SK-N-SH (cell line): ENCODE measurements around the gene CD38. TPM values are rescaled to one million over a fixed set of nuclear protein-coding genes. Genes with fewer than 3 reads are reported as not detected.

Source experiments
- CTCF ChIA-PET: fragments of 300-600, 350-600 bp; formaldehyde crosslinking; extraction: SDS; loops from one replicate; lab custom pipeline; 2021; lab: Yijun Ruan, JAX
- POLR2A ChIA-PET: fragments of 350-600 bp; sonication (Branson Sonifier 250); formaldehyde crosslinking; extraction: SDS; loops from one replicate; lab custom pipeline; 2020; ENCODE audit warnings: antibody characterized with exemption, inconsistent platforms; lab: Yijun Ruan, JAX
- DNase-seq: peaks from one replicate; pipeline ENCODE4 v3.0.0; 2012
- H2AFZ ChIP-seq: fragments of 200-600 bp; sonication (generic); 2 replicates; pipeline ENCODE4 v1.8.1; 2016; ENCODE audit warnings: antibody characterized with exemption, mild to moderate bottlenecking, low read depth
- H3F3A ChIP-seq: fragments of 200-600 bp; sonication (generic); replicated peaks from 2 replicates; pipeline ENCODE3; 2016; ENCODE audit warnings: antibody characterized with exemption, mild to moderate bottlenecking; ENCODE audit not compliant: insufficient read depth
- H3K27ac ChIP-seq, 2 experiments: fragments of 200-500 bp in 1 of 2; fragments of 200-600 bp in 1 of 2; sonication (Bioruptor generic) in 1 of 2; sonication (generic), shearing (Covaris generic) in 1 of 2; 2 replicates each; pipeline versions ENCODE4 v1.5.1 to v1.6.1; 2014 to 2016; ENCODE audit warnings: low read depth in 2 of 2, inconsistent platforms in 1 of 2, low read length in 1 of 2, mild to moderate bottlenecking in 1 of 2, mixed read lengths in 1 of 2
- H3K27me3 ChIP-seq: fragments of 200-600 bp; sonication (generic), shearing (Covaris generic); 2 replicates; pipeline ENCODE4 v1.6.1; 2016; ENCODE audit warnings: mixed run types; ENCODE audit not compliant: insufficient read depth
- H3K36me3 ChIP-seq, 2 experiments: fragments of 200-500 bp in 1 of 2; fragments of 200-600 bp in 1 of 2; sonication (Bioruptor generic) in 1 of 2; sonication (generic) in 1 of 2; replicated peaks in 1 of 2; 2 replicates each; pipeline versions ENCODE3 to v1.5.1; 2014 to 2016; ENCODE audit warnings: low read length in 1 of 2, mild to moderate bottlenecking in 1 of 2; ENCODE audit not compliant: insufficient read depth in 2 of 2, control insufficient read depth in 1 of 2
- H3K4me1 ChIP-seq, 2 experiments: fragments of 200-500 bp in 1 of 2; fragments of 200-600 bp in 1 of 2; sonication (Bioruptor generic) in 1 of 2; sonication (generic), shearing (Covaris generic) in 1 of 2; 2 replicates each; pipeline versions ENCODE4 v1.5.1 to v1.6.1; 2014 to 2016; ENCODE audit warnings: low read depth in 1 of 2, low read length in 1 of 2, mixed run types in 1 of 2; ENCODE audit not compliant: insufficient read depth in 2 of 2, control insufficient read depth in 1 of 2
- H3K4me2 ChIP-seq: fragments of 200-600 bp; sonication (generic), shearing (Covaris generic); 2 replicates; pipeline ENCODE4 v1.6.1; 2017; ENCODE audit warnings: mixed run types
- H3K4me3 ChIP-seq, 2 experiments: fragments of 200-500 bp in 1 of 2; fragments of 200-600 bp in 1 of 2; sonication (Bioruptor generic) in 1 of 2; sonication (generic), shearing (Covaris generic) in 1 of 2; 2 replicates each; pipeline versions ENCODE4 v1.5.1 to v1.8.1; 2014 to 2016; ENCODE audit warnings: low read depth in 2 of 2, inconsistent platforms in 1 of 2, low read length in 1 of 2, mild to moderate bottlenecking in 1 of 2, mixed read lengths in 1 of 2, moderate library complexity in 1 of 2
- H3K79me2 ChIP-seq: fragments of 200-600 bp; sonication (generic); 2 replicates; pipeline ENCODE4 v1.8.1; 2017; ENCODE audit warnings: mild to moderate bottlenecking; ENCODE audit not compliant: insufficient read depth
- H3K9ac ChIP-seq: fragments of 200-600 bp; sonication (generic); 2 replicates; pipeline ENCODE4 v1.6.1; 2017; ENCODE audit warnings: mixed run types
- H3K9me2 ChIP-seq: fragments of 200-600 bp; sonication (generic); 2 replicates; pipeline ENCODE4 v1.6.1; 2017; ENCODE audit warnings: mixed run types
- H3K9me3 ChIP-seq: fragments of 200-600 bp; sonication (generic); 2 replicates; pipeline ENCODE4 v1.6.1; 2017; ENCODE audit warnings: mixed run types, mild to moderate bottlenecking, moderate library complexity
- H4K20me1 ChIP-seq: fragments of 200-600 bp; sonication (generic); 2 replicates; pipeline ENCODE4 v1.6.1; 2017; ENCODE audit warnings: mild to moderate bottlenecking, mixed run types; ENCODE audit not compliant: insufficient read depth
- FOSL2 ChIP-seq: IDR thresholded peaks from 2 replicates; pipeline ENCODE4 v1.4.0; 2012; ENCODE audit warnings: low read depth, mild to moderate bottlenecking, moderate library complexity, borderline replicate concordance
- FOXJ3 ChIP-seq: sonication (generic); formaldehyde crosslinking; IDR thresholded peaks from 2 replicates; pipeline ENCODE4 v1.5.1; 2020; ENCODE audit warnings: mild to moderate bottlenecking, missing genetic modification reagents
- POLR2AphosphoS5 ChIP-seq: IDR thresholded peaks from 2 replicates; pipeline ENCODE4 v1.6.1; 2012; ENCODE audit warnings: low read depth, low read length
- TEAD4 ChIP-seq: IDR thresholded peaks from 2 replicates; pipeline ENCODE4 v1.4.0; 2012; ENCODE audit warnings: mild to moderate bottlenecking, borderline replicate concordance; ENCODE audit not compliant: insufficient read depth
- WGBS: methylation state at CpG from one replicate; pipeline ENCODE4 v1.1.6; 2017; ENCODE audit warnings: low lambda C conversion rate; 5-methylcytosine and 5-hydroxymethylcytosine counted together
- polyA plus RNA-seq, 3 experiments: library from polyadenylated mRNA; depleted of rRNA; stranded (reverse); fragments of >200 nt; gene quantifications; 2 replicates each; pipeline ENCODE4 v1.2.3, GENCODE V29; 2012
- TF ChIP-seq, protein P1 (sequence below): fragments of 200-600 bp; sonication (generic); IDR thresholded peaks from 2 replicates; pipeline ENCODE4 v1.6.1; 2017; ENCODE audit warnings: antibody characterized with exemption, mild to moderate bottlenecking, moderate library complexity
- TF ChIP-seq, protein P2 (sequence below): fragments of 150-350 bp; IDR thresholded peaks from 2 replicates; pipeline ENCODE4 v1.6.1; 2017; ENCODE audit warnings: antibody characterized with exemption, low read length, low read depth, borderline replicate concordance
- TF ChIP-seq, protein P3 (sequence below): fragments of 150-350 bp; IDR thresholded peaks from 2 replicates; pipeline ENCODE4 v1.6.1; 2016; ENCODE audit warnings: mild to moderate bottlenecking, low read depth, low read length
- TF ChIP-seq, protein P4 (sequence below): IDR thresholded peaks from 2 replicates; pipeline ENCODE4 v1.4.0; 2012; ENCODE audit warnings: low read depth, borderline replicate concordance
- TF ChIP-seq, protein P5 (sequence below): IDR thresholded peaks from 2 replicates; pipeline ENCODE4 v1.4.0; 2012; ENCODE audit warnings: low read depth
- TF ChIP-seq, protein P6 (sequence below): IDR thresholded peaks from 2 replicates; pipeline ENCODE4 v1.6.1; 2012; ENCODE audit warnings: mild to moderate bottlenecking, low read depth, low read length, moderate library complexity

CD38 gene
- polyA plus RNA-seq, 1 of the 3 experiments (the other 2 are of a cell fraction), result 0.02 TPM

DNA sequence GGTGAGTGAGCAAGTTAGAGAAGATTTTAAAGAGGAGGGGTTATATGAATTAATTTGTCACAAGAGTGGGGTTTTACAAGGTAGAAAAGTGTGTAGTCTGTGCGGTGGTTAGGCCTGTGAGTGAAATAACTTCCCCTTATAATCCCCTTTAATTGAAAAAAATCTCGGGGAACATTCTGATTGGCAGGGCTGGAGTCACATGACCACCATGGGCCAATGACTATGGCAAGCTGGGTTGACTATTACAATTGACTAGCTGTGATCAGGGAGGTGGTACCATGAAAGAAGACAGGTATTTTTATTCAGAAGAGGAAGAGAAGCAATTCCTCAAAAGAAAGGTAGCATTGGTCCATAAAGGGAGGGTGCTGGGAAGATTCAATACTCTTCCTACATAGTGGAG, 27.0 kb upstream of the CD38 start:
- no peaks in the 10 kb centered on the region for H3K9me3 ChIP-seq
- no peak overlapping the region for H3K4me2 ChIP-seq
- H3K9me2 ChIP-seq, result no peaks in the 10 kb centered on the region
- no peaks in the 10 kb centered on the region for H3F3A ChIP-seq
- H3K4me3 ChIP-seq, result no peak overlapping the region
- ChIA-PET POLR2A (no interaction called here), CTCF (interaction anchor here (1.2 kb wide), 1 partner anchor 205 kb away, joined by 3 read pairs; no protein-coding TSS in a partner anchor)
- H3K4me1 ChIP-seq, result no peaks in the 10 kb centered on the region
- TF ChIP-seq POLR2AphosphoS5 (no peak), TEAD4 (no peak)
- TF ChIP-seq, protein P1, sequence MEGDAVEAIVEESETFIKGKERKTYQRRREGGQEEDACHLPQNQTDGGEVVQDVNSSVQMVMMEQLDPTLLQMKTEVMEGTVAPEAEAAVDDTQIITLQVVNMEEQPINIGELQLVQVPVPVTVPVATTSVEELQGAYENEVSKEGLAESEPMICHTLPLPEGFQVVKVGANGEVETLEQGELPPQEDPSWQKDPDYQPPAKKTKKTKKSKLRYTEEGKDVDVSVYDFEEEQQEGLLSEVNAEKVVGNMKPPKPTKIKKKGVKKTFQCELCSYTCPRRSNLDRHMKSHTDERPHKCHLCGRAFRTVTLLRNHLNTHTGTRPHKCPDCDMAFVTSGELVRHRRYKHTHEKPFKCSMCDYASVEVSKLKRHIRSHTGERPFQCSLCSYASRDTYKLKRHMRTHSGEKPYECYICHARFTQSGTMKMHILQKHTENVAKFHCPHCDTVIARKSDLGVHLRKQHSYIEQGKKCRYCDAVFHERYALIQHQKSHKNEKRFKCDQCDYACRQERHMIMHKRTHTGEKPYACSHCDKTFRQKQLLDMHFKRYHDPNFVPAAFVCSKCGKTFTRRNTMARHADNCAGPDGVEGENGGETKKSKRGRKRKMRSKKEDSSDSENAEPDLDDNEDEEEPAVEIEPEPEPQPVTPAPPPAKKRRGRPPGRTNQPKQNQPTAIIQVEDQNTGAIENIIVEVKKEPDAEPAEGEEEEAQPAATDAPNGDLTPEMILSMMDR, result no peak
- TF ChIP-seq, protein P2, sequence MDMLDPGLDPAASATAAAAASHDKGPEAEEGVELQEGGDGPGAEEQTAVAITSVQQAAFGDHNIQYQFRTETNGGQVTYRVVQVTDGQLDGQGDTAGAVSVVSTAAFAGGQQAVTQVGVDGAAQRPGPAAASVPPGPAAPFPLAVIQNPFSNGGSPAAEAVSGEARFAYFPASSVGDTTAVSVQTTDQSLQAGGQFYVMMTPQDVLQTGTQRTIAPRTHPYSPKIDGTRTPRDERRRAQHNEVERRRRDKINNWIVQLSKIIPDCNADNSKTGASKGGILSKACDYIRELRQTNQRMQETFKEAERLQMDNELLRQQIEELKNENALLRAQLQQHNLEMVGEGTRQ, result no peak
- TF ChIP-seq, protein P3, sequence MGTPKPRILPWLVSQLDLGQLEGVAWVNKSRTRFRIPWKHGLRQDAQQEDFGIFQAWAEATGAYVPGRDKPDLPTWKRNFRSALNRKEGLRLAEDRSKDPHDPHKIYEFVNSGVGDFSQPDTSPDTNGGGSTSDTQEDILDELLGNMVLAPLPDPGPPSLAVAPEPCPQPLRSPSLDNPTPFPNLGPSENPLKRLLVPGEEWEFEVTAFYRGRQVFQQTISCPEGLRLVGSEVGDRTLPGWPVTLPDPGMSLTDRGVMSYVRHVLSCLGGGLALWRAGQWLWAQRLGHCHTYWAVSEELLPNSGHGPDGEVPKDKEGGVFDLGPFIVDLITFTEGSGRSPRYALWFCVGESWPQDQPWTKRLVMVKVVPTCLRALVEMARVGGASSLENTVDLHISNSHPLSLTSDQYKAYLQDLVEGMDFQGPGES, result no peak
- TF ChIP-seq, protein P4, sequence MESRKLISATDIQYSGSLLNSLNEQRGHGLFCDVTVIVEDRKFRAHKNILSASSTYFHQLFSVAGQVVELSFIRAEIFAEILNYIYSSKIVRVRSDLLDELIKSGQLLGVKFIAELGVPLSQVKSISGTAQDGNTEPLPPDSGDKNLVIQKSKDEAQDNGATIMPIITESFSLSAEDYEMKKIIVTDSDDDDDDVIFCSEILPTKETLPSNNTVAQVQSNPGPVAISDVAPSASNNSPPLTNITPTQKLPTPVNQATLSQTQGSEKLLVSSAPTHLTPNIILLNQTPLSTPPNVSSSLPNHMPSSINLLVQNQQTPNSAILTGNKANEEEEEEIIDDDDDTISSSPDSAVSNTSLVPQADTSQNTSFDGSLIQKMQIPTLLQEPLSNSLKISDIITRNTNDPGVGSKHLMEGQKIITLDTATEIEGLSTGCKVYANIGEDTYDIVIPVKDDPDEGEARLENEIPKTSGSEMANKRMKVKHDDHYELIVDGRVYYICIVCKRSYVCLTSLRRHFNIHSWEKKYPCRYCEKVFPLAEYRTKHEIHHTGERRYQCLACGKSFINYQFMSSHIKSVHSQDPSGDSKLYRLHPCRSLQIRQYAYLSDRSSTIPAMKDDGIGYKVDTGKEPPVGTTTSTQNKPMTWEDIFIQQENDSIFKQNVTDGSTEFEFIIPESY, result no peak
- TF ChIP-seq, protein P5, sequence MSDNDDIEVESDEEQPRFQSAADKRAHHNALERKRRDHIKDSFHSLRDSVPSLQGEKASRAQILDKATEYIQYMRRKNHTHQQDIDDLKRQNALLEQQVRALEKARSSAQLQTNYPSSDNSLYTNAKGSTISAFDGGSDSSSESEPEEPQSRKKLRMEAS, result no peak
- WGBS, result 69% methylated on average over 2 of the region's 2 CpGs
- H3K79me2 ChIP-seq, result no peaks in the 10 kb centered on the region
- H2AFZ ChIP-seq, result no peak overlapping the region
- H3K36me3 ChIP-seq, result no peaks in the 10 kb centered on the region
- no peaks in the 10 kb centered on the region for H4K20me1 ChIP-seq
- H3K9ac ChIP-seq, result no peak overlapping the region
- H3K27me3 ChIP-seq, result no peaks in the 10 kb centered on the region; the same call in 1 of the 2 replicates
- no peak for DNase-seq
- no peak overlapping the region for H3K27ac ChIP-seq

DNA sequence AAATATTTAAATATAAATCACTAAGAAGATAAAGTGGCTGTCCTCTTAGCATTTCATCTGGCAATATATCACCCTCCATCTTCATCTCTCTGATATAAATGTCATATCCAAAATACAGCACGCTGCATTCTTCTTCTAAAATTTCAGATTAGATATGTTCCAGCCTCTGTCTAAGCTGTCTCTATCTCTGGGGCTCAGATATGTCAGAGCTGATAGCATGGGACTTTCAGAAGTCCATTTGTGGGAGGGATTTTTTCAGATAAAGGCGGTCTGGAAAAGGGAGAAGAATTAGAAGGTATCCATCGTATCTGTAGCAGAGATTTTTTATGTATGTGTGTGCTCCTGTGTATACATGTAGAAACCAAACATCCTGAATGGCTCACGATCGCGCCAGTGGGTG, 25.0 kb upstream of the CD38 start:
- H3K4me3 ChIP-seq, result no peak overlapping the region
- no peaks in the 10 kb centered on the region for H3K36me3 ChIP-seq
- no peaks in the 10 kb centered on the region for H3K9me3 ChIP-seq
- H3K27ac ChIP-seq, result no peak overlapping the region
- 80% methylated on average over 6 of the region's 6 CpGs for WGBS
- H3K9me2 ChIP-seq, result no peaks in the 10 kb centered on the region
- H3K9ac ChIP-seq, result no peak overlapping the region
- POLR2A ChIA-PET, result no interaction called here
- H3K27me3 ChIP-seq, result no peaks in the 10 kb centered on the region; the same call in 1 of the 2 replicates
- DNase-seq, result no peak
- CTCF ChIA-PET, result no interaction called here
- H3F3A ChIP-seq, result no peaks in the 10 kb centered on the region
- no peaks in the 10 kb centered on the region for H4K20me1 ChIP-seq
- H3K4me2 ChIP-seq, result no peak overlapping the region
- no peaks in the 10 kb centered on the region for H3K4me1 ChIP-seq
- H2AFZ ChIP-seq, result no peak overlapping the region
- no peaks in the 10 kb centered on the region for H3K79me2 ChIP-seq
- TF ChIP-seq POLR2AphosphoS5, result no peak
- TF ChIP-seq, protein P2, result no peak
- no peak for TF ChIP-seq FOSL2
- TF ChIP-seq FOXJ3, result no peak
- TF ChIP-seq, protein P4, result no peak
- TF ChIP-seq, protein P6, sequence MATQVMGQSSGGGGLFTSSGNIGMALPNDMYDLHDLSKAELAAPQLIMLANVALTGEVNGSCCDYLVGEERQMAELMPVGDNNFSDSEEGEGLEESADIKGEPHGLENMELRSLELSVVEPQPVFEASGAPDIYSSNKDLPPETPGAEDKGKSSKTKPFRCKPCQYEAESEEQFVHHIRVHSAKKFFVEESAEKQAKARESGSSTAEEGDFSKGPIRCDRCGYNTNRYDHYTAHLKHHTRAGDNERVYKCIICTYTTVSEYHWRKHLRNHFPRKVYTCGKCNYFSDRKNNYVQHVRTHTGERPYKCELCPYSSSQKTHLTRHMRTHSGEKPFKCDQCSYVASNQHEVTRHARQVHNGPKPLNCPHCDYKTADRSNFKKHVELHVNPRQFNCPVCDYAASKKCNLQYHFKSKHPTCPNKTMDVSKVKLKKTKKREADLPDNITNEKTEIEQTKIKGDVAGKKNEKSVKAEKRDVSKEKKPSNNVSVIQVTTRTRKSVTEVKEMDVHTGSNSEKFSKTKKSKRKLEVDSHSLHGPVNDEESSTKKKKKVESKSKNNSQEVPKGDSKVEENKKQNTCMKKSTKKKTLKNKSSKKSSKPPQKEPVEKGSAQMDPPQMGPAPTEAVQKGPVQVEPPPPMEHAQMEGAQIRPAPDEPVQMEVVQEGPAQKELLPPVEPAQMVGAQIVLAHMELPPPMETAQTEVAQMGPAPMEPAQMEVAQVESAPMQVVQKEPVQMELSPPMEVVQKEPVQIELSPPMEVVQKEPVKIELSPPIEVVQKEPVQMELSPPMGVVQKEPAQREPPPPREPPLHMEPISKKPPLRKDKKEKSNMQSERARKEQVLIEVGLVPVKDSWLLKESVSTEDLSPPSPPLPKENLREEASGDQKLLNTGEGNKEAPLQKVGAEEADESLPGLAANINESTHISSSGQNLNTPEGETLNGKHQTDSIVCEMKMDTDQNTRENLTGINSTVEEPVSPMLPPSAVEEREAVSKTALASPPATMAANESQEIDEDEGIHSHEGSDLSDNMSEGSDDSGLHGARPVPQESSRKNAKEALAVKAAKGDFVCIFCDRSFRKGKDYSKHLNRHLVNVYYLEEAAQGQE, result no peak
